HepG2 (cell line): Measurements from ENCODE around the gene PIGL. TPM values are rescaled to one million over a fixed set of nuclear protein-coding genes. Genes with fewer than 3 reads are reported as not detected.

Experiments used
- BCL6 ChIP-seq: IDR thresholded peaks from 2 replicates; pipeline ENCODE4 v1.6.1; 2016; ENCODE audit warnings: missing genetic modification reagents, missing compliant biosample characterization
- CBX1 ChIP-seq: IDR thresholded peaks from one replicate; pipeline ENCODE4 v1.6.1; 2016; ENCODE audit warnings: antibody characterized with exemption, low read depth
- CEBPG ChIP-seq: IDR thresholded peaks from 2 replicates; pipeline ENCODE4 v1.6.1; 2016
- GATAD2A ChIP-seq: IDR thresholded peaks from 2 replicates; pipeline ENCODE4 v1.6.1; 2016
- HNF4A ChIP-seq: sonication (generic); formaldehyde crosslinking; IDR thresholded peaks from 2 replicates; pipeline ENCODE4 v1.4.0; 2020; ENCODE audit warnings: missing genetic modification reagents
- HNRNPLL ChIP-seq: fragments of 200-400 bp; formaldehyde crosslinking; IDR thresholded peaks from 2 replicates; pipeline ENCODE4 v1.6.1; 2017; ENCODE audit warnings: mild to moderate bottlenecking, low read depth, low read length; ENCODE audit not compliant: poor library complexity, severe bottlenecking
- HOXA3 ChIP-seq: sonication (generic); formaldehyde crosslinking; IDR thresholded peaks from 2 replicates; pipeline ENCODE4 v1.5.0; 2020; ENCODE audit warnings: missing genetic modification reagents
- HOXD1 ChIP-seq: sonication (generic); formaldehyde crosslinking; IDR thresholded peaks from 2 replicates; pipeline ENCODE4 v1.5.0; 2020; ENCODE audit warnings: missing genetic modification reagents
- KDM3A ChIP-seq: IDR thresholded peaks from 2 replicates; pipeline ENCODE4 v1.6.1; 2018; ENCODE audit warnings: low read depth, missing compliant biosample characterization
- MATR3 ChIP-seq: sonication (generic); formaldehyde crosslinking; IDR thresholded peaks from 2 replicates; pipeline ENCODE4 v1.4.0; 2020; ENCODE audit warnings: missing genetic modification reagents
- NBN ChIP-seq: fragments of 450-650 bp; conservative IDR thresholded peaks from 2 replicates; pipeline ENCODE4 v1.6.1; 2017
- POLR2A ChIP-seq, 2 experiments: IDR thresholded peaks; 2 replicates each; pipeline ENCODE4 v1.6.1; 2011; ENCODE audit warnings: low read depth in 2 of 2, low read length in 2 of 2, mild to moderate bottlenecking in 1 of 2, moderate library complexity in 1 of 2; ENCODE audit not compliant: insufficient read depth in 1 of 2
- RARG ChIP-seq: sonication (generic); formaldehyde crosslinking; IDR thresholded peaks from 2 replicates; pipeline ENCODE4 v1.4.0; 2020; ENCODE audit warnings: low read depth, mild to moderate bottlenecking, missing genetic modification reagents
- RXRB ChIP-seq: IDR thresholded peaks from 2 replicates; pipeline ENCODE4 v1.6.1; 2016; ENCODE audit warnings: borderline replicate concordance, missing genetic modification reagents, missing compliant biosample characterization
- ZFP1 ChIP-seq: IDR thresholded peaks from 2 replicates; pipeline ENCODE4 v1.6.1; 2016
- ZNF282 ChIP-seq: fragments of 450-650 bp; IDR thresholded peaks from 2 replicates; pipeline ENCODE4 v1.6.1; 2018; ENCODE audit not compliant: partially characterized antibody
- ZNF30 ChIP-seq: sonication (generic); formaldehyde crosslinking; IDR thresholded peaks from 2 replicates; pipeline ENCODE4 v1.5.0; 2020; ENCODE audit warnings: mild to moderate bottlenecking, missing genetic modification reagents
- ZNF326 ChIP-seq: sonication (generic); formaldehyde crosslinking; IDR thresholded peaks from 2 replicates; pipeline ENCODE4 v1.4.0; 2020; ENCODE audit warnings: missing genetic modification reagents, borderline replicate concordance
- ZNF329 ChIP-seq: sonication (generic); formaldehyde crosslinking; IDR thresholded peaks from 2 replicates; pipeline ENCODE4 v1.9.0; 2021; ENCODE audit warnings: low read depth, mild to moderate bottlenecking, missing genetic modification reagents
- ZNF777 ChIP-seq: sonication (generic); formaldehyde crosslinking; IDR thresholded peaks from 2 replicates; pipeline ENCODE4 v1.4.0; 2020; ENCODE audit warnings: missing genetic modification reagents
- polyA plus RNA-seq, 8 experiments: library from polyadenylated mRNA; depleted of rRNA in 3 of 8; stranded (reverse) in 7 of 8; unstranded in 1 of 8; fragments of >200 nt; fragmentation: Illumina TruSeq in 4 of 8; extraction: Trizol in 4 of 8; gene quantifications; 2 replicates each; pipeline versions ENCODE4 v1.2.1 to v1.2.3, GENCODE V29; 2011 to 2016; ENCODE audit warnings: low read depth in 4 of 8, missing spikeins in 1 of 8, mixed read lengths in 1 of 8; ENCODE audit not compliant: insufficient read depth in 1 of 8
- total RNA-seq, 5 experiments: library from RNA; depleted of rRNA; stranded (reverse); fragments of >200 nt; fragmentation: Illumina TruSeq; extraction: Trizol; gene quantifications; 2 replicates each; pipeline ENCODE4 v1.2.3, GENCODE V29; 2016; ENCODE audit warnings: low read depth in 1 of 5
- TF ChIP-seq, protein P1 (sequence below): sonication (generic); formaldehyde crosslinking; IDR thresholded peaks from 2 replicates; pipeline ENCODE4 v1.5.0; 2020; ENCODE audit warnings: mild to moderate bottlenecking, missing genetic modification reagents
- TF ChIP-seq, protein P2 (sequence below), 2 experiments: sonication (generic) in 1 of 2; formaldehyde crosslinking in 1 of 2; IDR thresholded peaks; 2 replicates each; pipeline versions ENCODE4 v1.4.0 to v1.6.1; 2018 to 2020; ENCODE audit warnings: missing genetic modification reagents in 2 of 2, borderline replicate concordance in 1 of 2, low read depth in 1 of 2, mild to moderate bottlenecking in 1 of 2, missing biosample characterization in 1 of 2
- TF ChIP-seq, protein P3 (sequence below): sonication (generic); formaldehyde crosslinking; IDR thresholded peaks from 2 replicates; pipeline ENCODE4 v1.8.0; 2022; ENCODE audit warnings: missing genetic modification reagents, low read depth, mild to moderate bottlenecking, borderline replicate concordance
- TF ChIP-seq, protein P4 (sequence below): sonication (generic); formaldehyde crosslinking; IDR thresholded peaks from 2 replicates; pipeline ENCODE4 v1.5.1; 2020; ENCODE audit warnings: mild to moderate bottlenecking, missing genetic modification reagents

Gene PIGL
- total and polyA plus RNA-seq, 2 of the 13 experiments (the other 11 are each of a cell fraction or from before 2014, with no cell fraction given), result 28.5 to 63.8 TPM

DNA sequence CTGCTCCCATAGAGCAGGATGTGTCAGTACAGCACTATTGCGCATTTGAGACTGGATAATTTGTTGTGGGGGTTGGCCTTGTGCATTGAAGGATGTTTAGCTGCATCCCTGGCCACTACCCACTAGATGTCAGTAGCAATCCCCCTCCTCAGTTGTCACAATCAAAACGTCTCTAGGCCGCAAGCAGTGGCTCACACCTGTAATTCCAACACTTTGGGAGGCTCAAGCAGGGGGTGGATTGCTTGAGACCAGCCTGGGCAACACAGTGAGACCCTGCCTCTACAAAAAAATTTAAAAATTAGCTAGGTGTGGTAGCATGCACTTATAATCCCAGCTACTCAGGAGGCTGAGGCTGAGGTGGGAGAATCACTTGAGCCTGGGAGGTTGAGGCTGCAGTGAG is 87.8 kb downstream of the PIGL start (continued):
- TF ChIP-seq, protein P1, sequence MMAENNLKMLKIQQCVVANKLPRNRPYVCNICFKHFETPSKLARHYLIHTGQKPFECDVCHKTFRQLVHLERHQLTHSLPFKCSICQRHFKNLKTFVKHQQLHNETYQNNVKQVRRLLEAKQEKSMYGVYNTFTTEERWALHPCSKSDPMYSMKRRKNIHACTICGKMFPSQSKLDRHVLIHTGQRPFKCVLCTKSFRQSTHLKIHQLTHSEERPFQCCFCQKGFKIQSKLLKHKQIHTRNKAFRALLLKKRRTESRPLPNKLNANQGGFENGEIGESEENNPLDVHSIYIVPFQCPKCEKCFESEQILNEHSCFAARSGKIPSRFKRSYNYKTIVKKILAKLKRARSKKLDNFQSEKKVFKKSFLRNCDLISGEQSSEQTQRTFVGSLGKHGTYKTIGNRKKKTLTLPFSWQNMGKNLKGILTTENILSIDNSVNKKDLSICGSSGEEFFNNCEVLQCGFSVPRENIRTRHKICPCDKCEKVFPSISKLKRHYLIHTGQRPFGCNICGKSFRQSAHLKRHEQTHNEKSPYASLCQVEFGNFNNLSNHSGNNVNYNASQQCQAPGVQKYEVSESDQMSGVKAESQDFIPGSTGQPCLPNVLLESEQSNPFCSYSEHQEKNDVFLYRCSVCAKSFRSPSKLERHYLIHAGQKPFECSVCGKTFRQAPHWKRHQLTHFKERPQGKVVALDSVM, result no peak
- TF ChIP-seq HNRNPLL (no peak), ZNF30 (CRISPR knock-in tag) (no peak), ZNF777 (no peak), KDM3A (CRISPR knock-in tag) (no peak), HNF4A (CRISPR knock-in tag) (0 out of 2 replicates have a peak, but pooled peaks have one; percentile 14), HOXA3 (CRISPR knock-in tag) (0 out of 2 replicates have a peak, but pooled peaks have one; percentile 15), NBN (no peak), HOXD1 (CRISPR knock-in tag) (no peak), RXRB (peak; percentile 39; the same call in 1 of the 2 replicates), BCL6 (CRISPR knock-in tag) (no peak), ZNF282 (no peak), ZNF326 (CRISPR knock-in tag) (no peak), CBX1 (no peak), ZFP1 (no peak), ZNF329 (CRISPR knock-in tag) (no peak), POLR2A (IDR thresholded peaks at IDR 0.05; ENCODE audit: insufficient read depth in 1 of 2, low read depth in 2 of 2, low read length in 2 of 2) (no peak), MATR3 (no peak), RARG (CRISPR knock-in tag) (no peak), CEBPG (CRISPR knock-in tag) (peak; percentile 37), GATAD2A (CRISPR knock-in tag) (peak; percentile 40; the same call in 1 of the 2 replicates)
- TF ChIP-seq, protein P2, sequence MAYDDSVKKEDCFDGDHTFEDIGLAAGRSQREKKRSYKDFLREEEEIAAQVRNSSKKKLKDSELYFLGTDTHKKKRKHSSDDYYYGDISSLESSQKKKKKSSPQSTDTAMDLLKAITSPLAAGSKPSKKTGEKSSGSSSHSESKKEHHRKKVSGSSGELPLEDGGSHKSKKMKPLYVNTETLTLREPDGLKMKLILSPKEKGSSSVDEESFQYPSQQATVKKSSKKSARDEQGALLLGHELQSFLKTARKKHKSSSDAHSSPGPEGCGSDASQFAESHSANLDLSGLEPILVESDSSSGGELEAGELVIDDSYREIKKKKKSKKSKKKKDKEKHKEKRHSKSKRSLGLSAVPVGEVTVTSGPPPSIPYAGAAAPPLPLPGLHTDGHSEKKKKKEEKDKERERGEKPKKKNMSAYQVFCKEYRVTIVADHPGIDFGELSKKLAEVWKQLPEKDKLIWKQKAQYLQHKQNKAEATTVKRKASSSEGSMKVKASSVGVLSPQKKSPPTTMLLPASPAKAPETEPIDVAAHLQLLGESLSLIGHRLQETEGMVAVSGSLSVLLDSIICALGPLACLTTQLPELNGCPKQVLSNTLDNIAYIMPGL (CRISPR knock-in tag; IDR thresholded peaks at IDR 0.05; ENCODE audit: borderline replicate concordance in 1 of 2, low read depth in 1 of 2), result peak in 1 of 2 experiments; percentile 57; a peak in 2 of 4 replicates
- TF ChIP-seq, protein P3, sequence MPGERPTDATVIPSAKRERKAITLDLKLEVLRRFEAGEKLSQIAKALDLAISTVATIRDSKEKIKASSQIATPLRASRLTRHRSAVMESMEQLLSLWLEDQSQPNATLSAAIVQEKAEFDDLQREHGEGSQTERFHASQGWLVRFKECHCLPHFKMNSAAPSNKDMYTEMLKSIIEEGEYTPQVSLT (CRISPR knock-in tag), result no peak
- TF ChIP-seq, protein P4, sequence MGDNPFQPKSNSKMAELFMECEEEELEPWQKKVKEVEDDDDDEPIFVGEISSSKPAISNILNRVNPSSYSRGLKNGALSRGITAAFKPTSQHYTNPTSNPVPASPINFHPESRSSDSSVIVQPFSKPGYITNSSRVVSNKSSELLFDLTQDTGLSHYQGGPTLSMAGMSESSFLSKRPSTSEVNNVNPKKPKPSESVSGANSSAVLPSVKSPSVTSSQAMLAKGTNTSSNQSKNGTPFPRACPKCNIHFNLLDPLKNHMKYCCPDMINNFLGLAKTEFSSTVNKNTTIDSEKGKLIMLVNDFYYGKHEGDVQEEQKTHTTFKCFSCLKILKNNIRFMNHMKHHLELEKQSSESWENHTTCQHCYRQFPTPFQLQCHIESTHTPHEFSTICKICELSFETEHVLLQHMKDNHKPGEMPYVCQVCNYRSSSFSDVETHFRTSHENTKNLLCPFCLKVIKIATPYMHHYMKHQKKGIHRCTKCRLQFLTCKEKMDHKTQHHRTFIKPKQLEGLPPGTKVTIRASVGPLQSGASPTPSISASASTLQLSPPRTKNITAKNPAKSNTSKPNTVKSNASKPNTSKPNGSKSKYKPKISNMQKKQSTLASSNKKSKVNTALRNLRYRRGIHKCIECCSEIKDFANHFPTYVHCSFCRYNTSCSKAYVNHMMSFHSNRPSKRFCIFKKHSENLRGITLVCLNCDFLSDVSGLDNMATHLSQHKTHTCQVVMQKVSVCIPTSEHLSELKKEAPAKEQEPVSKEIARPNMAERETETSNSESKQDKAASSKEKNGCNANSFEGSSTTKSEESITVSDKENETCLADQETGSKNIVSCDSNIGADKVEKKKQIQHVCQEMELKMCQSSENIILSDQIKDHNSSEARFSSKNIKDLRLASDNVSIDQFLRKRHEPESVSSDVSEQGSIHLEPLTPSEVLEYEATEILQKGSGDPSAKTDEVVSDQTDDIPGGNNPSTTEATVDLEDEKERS (CRISPR knock-in tag), result no peak
